Fibroblast of lung (primary cell): ENCODE data around the gene COL9A3. TPM values are rescaled to one million over a fixed set of nuclear protein-coding genes. Genes with fewer than 3 reads are reported as not detected.

ENCODE experiments used
- DNase-seq, 2 donors: peaks; one replicate each; pipeline versions ENCODE4 v3.0.0 to v3.0.0-alpha.2; 2010; ENCODE audit warnings: low read depth in 2 of 2
- H2AFZ ChIP-seq: 2 replicates; pipeline ENCODE4 v1.5.1; 2012; ENCODE audit warnings: low read length, control low read depth, inconsistent platforms
- H3K27ac ChIP-seq: 2 replicates; pipeline ENCODE4 v1.5.1; 2011; ENCODE audit warnings: low read length, control low read depth; ENCODE audit not compliant: insufficient read depth
- H3K27me3 ChIP-seq: 2 replicates; pipeline ENCODE4 v1.5.1; 2011; ENCODE audit warnings: mild to moderate bottlenecking, low read length; ENCODE audit not compliant: control insufficient read depth, insufficient read depth
- H3K36me3 ChIP-seq: 2 replicates; pipeline ENCODE4 v1.5.1; 2011; ENCODE audit warnings: low read length; ENCODE audit not compliant: control insufficient read depth, insufficient read depth
- H3K4me1 ChIP-seq: 2 replicates; pipeline ENCODE4 v1.5.1; 2011; ENCODE audit warnings: low read length; ENCODE audit not compliant: control insufficient read depth, insufficient read depth; ENCODE audit errors: extremely low read depth
- H3K4me2 ChIP-seq: 2 replicates; pipeline ENCODE4 v1.5.1; 2011; ENCODE audit warnings: low read length, control low read depth; ENCODE audit not compliant: insufficient read depth; ENCODE audit errors: extremely low read depth
- H3K4me3 ChIP-seq, 4 experiments: fragments of 200-600 bp in 1 of 4; sonication (generic) in 1 of 4; replicated peaks in 1 of 4; 2 replicates each; pipeline ENCODE4 v1.5.1; 2011 to 2016; ENCODE audit warnings: low read length in 4 of 4, low read depth in 3 of 4, mild to moderate bottlenecking in 3 of 4, control low read depth in 2 of 4, inconsistent platforms in 1 of 4, mixed read lengths in 1 of 4; ENCODE audit not compliant: insufficient read depth in 1 of 4; ENCODE audit errors: control extremely low read depth in 1 of 4
- H3K79me2 ChIP-seq: 2 replicates; pipeline ENCODE4 v1.5.1; 2012; ENCODE audit warnings: mild to moderate bottlenecking, low read length, inconsistent platforms; ENCODE audit not compliant: control insufficient read depth, insufficient read depth
- H3K9ac ChIP-seq: 2 replicates; pipeline ENCODE4 v1.5.1; 2011; ENCODE audit warnings: mild to moderate bottlenecking, low read length, control low read depth; ENCODE audit not compliant: insufficient read depth
- H3K9me3 ChIP-seq: 2 replicates; pipeline ENCODE4 v1.5.1; 2012; ENCODE audit warnings: low read depth, low read length; ENCODE audit not compliant: control insufficient read depth, insufficient read depth
- H4K20me1 ChIP-seq: 2 replicates; pipeline ENCODE4 v1.5.1; 2011; ENCODE audit warnings: low read length; ENCODE audit not compliant: control insufficient read depth, insufficient read depth; ENCODE audit errors: extremely low read depth
- EZH2 ChIP-seq: IDR thresholded peaks from 2 replicates; pipeline ENCODE4 v1.5.1; 2012; ENCODE audit warnings: low read length, control low read depth, mild to moderate bottlenecking; ENCODE audit errors: missing control alignments
- polyA plus RNA-seq, 2 donors: library from polyadenylated mRNA; depleted of rRNA in 1 of 2; stranded (reverse) in 1 of 2; unstranded in 1 of 2; fragments of >200 nt; gene quantifications; 2 replicates each; pipeline ENCODE4 v1.2.1, GENCODE V29; 2011 to 2012; ENCODE audit warnings: missing spikeins in 1 of 2
- total RNA-seq: library from RNA; depleted of rRNA; stranded (reverse); fragments of >200 nt; gene quantifications from 2 replicates; pipeline ENCODE4 v1.2.1, GENCODE V29; 2014
- TF ChIP-seq, protein P1 (sequence below), 2 donors: IDR thresholded peaks in 1 of 2; conservative IDR thresholded peaks in 1 of 2; 1 replicate in 1 of 2; 2 replicates in 1 of 2; pipeline ENCODE4 v1.5.1; 2011 to 2012; ENCODE audit warnings: low read length in 2 of 2, control low read depth in 1 of 2, inconsistent platforms in 1 of 2, low read depth in 1 of 2, mild to moderate bottlenecking in 1 of 2

COL9A3 gene
- total and polyA plus RNA-seq, 2 donors (not counting 1 experiment from before 2014, with no cell fraction given), result 0.17 TPM

- peaks cover 29% of the 10 kb centered on the region for H3K36me3 ChIP-seq
- no peak overlapping the region for H3K9ac ChIP-seq
Observed at GRCh38 chr20:62812907-62813200, 4.0 kb upstream of the COL9A3 start.

GRCh38 chr20:62813588-62813987 is 3.3 kb upstream of the COL9A3 start:
- Histone ChIP-seq H3K27me3 (peaks cover 9% of the 10 kb centered on the region), H4K20me1 (no peaks in the 10 kb centered on the region), H3K36me3 (peaks cover 27% of the 10 kb centered on the region), H2AFZ (no peak overlapping the region), H3K79me2 (no peaks in the 10 kb centered on the region), H3K4me1 (peaks cover 6% of the 10 kb centered on the region), H3K27ac (no peak overlapping the region), H3K9ac (no peak overlapping the region), H3K4me2 (no peak overlapping the region), H3K4me3 (no peak overlapping the region), H3K9me3 (no peaks in the 10 kb centered on the region)
- TF ChIP-seq, protein P1, sequence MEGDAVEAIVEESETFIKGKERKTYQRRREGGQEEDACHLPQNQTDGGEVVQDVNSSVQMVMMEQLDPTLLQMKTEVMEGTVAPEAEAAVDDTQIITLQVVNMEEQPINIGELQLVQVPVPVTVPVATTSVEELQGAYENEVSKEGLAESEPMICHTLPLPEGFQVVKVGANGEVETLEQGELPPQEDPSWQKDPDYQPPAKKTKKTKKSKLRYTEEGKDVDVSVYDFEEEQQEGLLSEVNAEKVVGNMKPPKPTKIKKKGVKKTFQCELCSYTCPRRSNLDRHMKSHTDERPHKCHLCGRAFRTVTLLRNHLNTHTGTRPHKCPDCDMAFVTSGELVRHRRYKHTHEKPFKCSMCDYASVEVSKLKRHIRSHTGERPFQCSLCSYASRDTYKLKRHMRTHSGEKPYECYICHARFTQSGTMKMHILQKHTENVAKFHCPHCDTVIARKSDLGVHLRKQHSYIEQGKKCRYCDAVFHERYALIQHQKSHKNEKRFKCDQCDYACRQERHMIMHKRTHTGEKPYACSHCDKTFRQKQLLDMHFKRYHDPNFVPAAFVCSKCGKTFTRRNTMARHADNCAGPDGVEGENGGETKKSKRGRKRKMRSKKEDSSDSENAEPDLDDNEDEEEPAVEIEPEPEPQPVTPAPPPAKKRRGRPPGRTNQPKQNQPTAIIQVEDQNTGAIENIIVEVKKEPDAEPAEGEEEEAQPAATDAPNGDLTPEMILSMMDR (conservative IDR thresholded peaks at IDR 0.05 in 1 of 2, IDR thresholded peaks at IDR 0.05 in 1 of 2; ENCODE audit: low read depth in 1 of 2, low read length in 2 of 2), result no peak
- TF ChIP-seq EZH2, result no peak
- no peak for DNase-seq

More at GRCh38 chr20:62812907-62813200, 4.0 kb upstream of the COL9A3 start:
- H3K4me1 ChIP-seq, result peaks cover 3% of the 10 kb centered on the region
- H3K27ac ChIP-seq, result no peak overlapping the region
- H3K27me3 ChIP-seq, result peaks cover 9% of the 10 kb centered on the region
- no peaks in the 10 kb centered on the region for H4K20me1 ChIP-seq
- no peak for DNase-seq
- no peaks in the 10 kb centered on the region for H3K9me3 ChIP-seq
- peaks cover under 1% of the 10 kb centered on the region for H3K79me2 ChIP-seq
- TF ChIP-seq EZH2, result no peak
- TF ChIP-seq, protein P1 (conservative IDR thresholded peaks at IDR 0.05 in 1 of 2, IDR thresholded peaks at IDR 0.05 in 1 of 2; ENCODE audit: low read depth in 1 of 2, low read length in 2 of 2), result no peak
- no peak overlapping the region for H3K4me3 ChIP-seq
- no peak overlapping the region for H3K4me2 ChIP-seq
- H2AFZ ChIP-seq, result no peak overlapping the region

DNA sequence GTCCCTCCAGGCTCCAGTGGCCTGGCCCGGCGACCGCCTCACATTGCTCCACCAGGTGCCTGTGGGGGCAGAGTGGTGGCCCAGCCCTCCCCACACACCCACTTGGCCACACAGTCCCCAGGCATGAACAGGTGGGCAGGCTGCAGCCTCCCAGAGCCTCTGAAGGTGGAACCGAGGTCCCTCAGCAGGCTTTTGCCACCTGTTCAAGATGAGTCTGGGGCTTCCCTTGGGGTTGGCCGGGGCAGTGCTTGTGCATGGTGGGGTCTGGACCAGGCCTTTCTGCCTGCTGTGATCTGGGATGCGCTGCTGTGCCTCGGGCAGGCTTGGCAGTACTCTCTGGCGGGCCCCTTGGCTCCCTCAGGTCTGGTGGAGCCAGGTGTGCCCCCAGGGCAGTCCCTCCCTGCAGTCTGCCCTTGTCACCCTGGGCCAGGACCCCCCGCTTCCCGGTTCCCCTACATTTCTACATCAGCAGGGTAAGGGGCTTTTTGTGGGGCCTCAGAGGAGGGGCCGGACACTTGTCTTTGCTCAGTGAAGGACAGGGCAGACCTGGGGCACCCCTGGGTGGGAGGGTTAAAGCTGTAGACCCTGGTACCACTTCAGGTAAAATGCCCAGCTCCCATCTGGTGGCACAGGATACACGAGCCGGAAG is 2.7 kb upstream of the COL9A3 start:
- Histone ChIP-seq H2AFZ (no peak overlapping the region), H3K9me3 (no peaks in the 10 kb centered on the region), H3K36me3 (peaks cover 24% of the 10 kb centered on the region), H3K79me2 (no peaks in the 10 kb centered on the region), H3K4me3 (no peak overlapping the region), H3K9ac (no peak overlapping the region), H3K4me2 (no peak overlapping the region), H3K4me1 (peaks cover 11% of the 10 kb centered on the region), H3K27ac (no peak overlapping the region), H3K27me3 (peaks cover 9% of the 10 kb centered on the region), H4K20me1 (no peaks in the 10 kb centered on the region)
- no peak for DNase-seq
- TF ChIP-seq, protein P1 (conservative IDR thresholded peaks at IDR 0.05 in 1 of 2, IDR thresholded peaks at IDR 0.05 in 1 of 2; ENCODE audit: low read depth in 1 of 2, low read length in 2 of 2), result no peak
- no peak for TF ChIP-seq EZH2
